Neural cell (in vitro differentiated cells): ENCODE measurements around the gene SHC2. TPM values are rescaled to one million over a fixed set of nuclear protein-coding genes. Genes with fewer than 3 reads are reported as not detected.

Experiments
- H2AFZ ChIP-seq: fragments of 200-600, 300-800 bp; sonication (generic), shearing (Covaris generic); 2 replicates; pipeline ENCODE4 v1.6.0; 2014; ENCODE audit warnings: low read depth, mild to moderate bottlenecking, antibody characterized with exemption, low read length, moderate library complexity
- H3F3A ChIP-seq: fragments of 200-600 bp; shearing (Covaris generic); 2 replicates; pipeline ENCODE4 v1.6.1; 2016; ENCODE audit warnings: mild to moderate bottlenecking, moderate library complexity, mixed read lengths, antibody characterized with exemption, low read length; ENCODE audit not compliant: insufficient read depth, poor library complexity, severe bottlenecking
- H3K27ac ChIP-seq: fragments of 200-600, 300-800 bp; sonication (generic), shearing (Covaris generic); 2 replicates; pipeline ENCODE4 v1.5.1; 2014; ENCODE audit warnings: mild to moderate bottlenecking, low read length, moderate library complexity
- H3K27me3 ChIP-seq: fragments of 300-800, 200-600 bp; sonication (generic), shearing (Covaris generic); 2 replicates; pipeline ENCODE4 v1.6.0; 2014; ENCODE audit warnings: mild to moderate bottlenecking, low read depth, low read length, moderate library complexity; ENCODE audit not compliant: insufficient read depth
- H3K36me3 ChIP-seq: fragments of 300-800, 200-600 bp; sonication (generic), shearing (Covaris generic); 2 replicates; pipeline ENCODE4 v1.5.1; 2014; ENCODE audit warnings: mild to moderate bottlenecking, antibody characterized with exemption, low read length, moderate library complexity; ENCODE audit not compliant: insufficient read depth
- H3K4me2 ChIP-seq: fragments of 300-800, 200-600 bp; sonication (generic), shearing (Covaris generic); 2 replicates; pipeline ENCODE4 v1.6.0; 2014; ENCODE audit warnings: mild to moderate bottlenecking, low read length
- H3K4me3 ChIP-seq: fragments of 300-800, 200-600 bp; sonication (generic), shearing (Covaris generic); 2 replicates; pipeline ENCODE4 v1.5.1; 2014; ENCODE audit warnings: mild to moderate bottlenecking, low read length, moderate library complexity
- H3K79me2 ChIP-seq: fragments of 200-600 bp; shearing (Covaris generic); replicated peaks from 2 replicates; pipeline ENCODE4 v1.6.0; 2014; ENCODE audit warnings: mild to moderate bottlenecking, low read length, moderate library complexity; ENCODE audit not compliant: insufficient read depth
- H3K9ac ChIP-seq: fragments of 300-800, 200-600 bp; sonication (generic), shearing (Covaris generic); 2 replicates; pipeline ENCODE4 v1.6.1; 2016; ENCODE audit warnings: mild to moderate bottlenecking, low read length, mixed read lengths
- H3K9me2 ChIP-seq: fragments of 200-600 bp; shearing (Covaris generic); 2 replicates; pipeline ENCODE4 v1.6.1; 2016; ENCODE audit warnings: mild to moderate bottlenecking, low read length, mixed read lengths; ENCODE audit not compliant: insufficient read depth
- H3K9me3 ChIP-seq: fragments of 200-600, 300-800 bp; sonication (generic), shearing (Covaris generic); 2 replicates; pipeline ENCODE4 v1.6.1; 2016; ENCODE audit warnings: mild to moderate bottlenecking, mixed run types, low read length, moderate library complexity, mixed read lengths
- H4K20me1 ChIP-seq: fragments of 200-600 bp; shearing (Covaris generic); 2 replicates; pipeline ENCODE4 v1.6.1; 2016; ENCODE audit warnings: mild to moderate bottlenecking, mixed run types; ENCODE audit not compliant: insufficient read depth
- EZH2 ChIP-seq: fragments of 200-600, 300-800 bp; shearing (Covaris generic), sonication (generic); IDR thresholded peaks from 2 replicates; pipeline ENCODE4 v1.6.1; 2014; ENCODE audit warnings: antibody characterized with exemption, low read length, borderline replicate concordance, mild to moderate bottlenecking; ENCODE audit not compliant: insufficient read depth, poor library complexity, severe bottlenecking
- MXI1 ChIP-seq: fragments of 450-650 bp; conservative IDR thresholded peaks from 2 replicates; pipeline ENCODE4 v1.6.1; 2014; ENCODE audit warnings: antibody characterized with exemption, mild to moderate bottlenecking; ENCODE audit not compliant: poor library complexity, severe bottlenecking
- RAD21 ChIP-seq: fragments of 450-650 bp; conservative IDR thresholded peaks from 2 replicates; pipeline ENCODE4 v1.6.1; 2014; ENCODE audit warnings: antibody characterized with exemption, mild to moderate bottlenecking, moderate library complexity
- SMC3 ChIP-seq: fragments of 450-650 bp; conservative IDR thresholded peaks from 2 replicates; pipeline ENCODE4 v1.6.1; 2014; ENCODE audit warnings: antibody characterized with exemption, mild to moderate bottlenecking, moderate library complexity; ENCODE audit not compliant: poor library complexity
- TAF1 ChIP-seq: IDR thresholded peaks from 2 replicates; pipeline ENCODE4 v1.6.1; 2012; ENCODE audit warnings: low read depth
- polyA plus RNA-seq: library from polyadenylated mRNA; depleted of rRNA; stranded (reverse); fragments of >200 nt; gene quantifications from 2 replicates; pipeline ENCODE4 v1.2.3, GENCODE V29; 2014
- TF ChIP-seq, protein P1 (sequence below): IDR thresholded peaks from 2 replicates; pipeline ENCODE4 v1.6.1; 2012; ENCODE audit warnings: borderline replicate concordance
- TF ChIP-seq, protein P2 (sequence below): fragments of 450-650 bp; IDR thresholded peaks from 2 replicates; pipeline ENCODE4 v1.5.1; 2014; ENCODE audit warnings: antibody characterized with exemption, mild to moderate bottlenecking, moderate library complexity; ENCODE audit not compliant: poor library complexity, severe bottlenecking

The SHC2 gene
- polyA plus RNA-seq, 1 donor from 2014 or later = 75.8 TPM

DNA sequence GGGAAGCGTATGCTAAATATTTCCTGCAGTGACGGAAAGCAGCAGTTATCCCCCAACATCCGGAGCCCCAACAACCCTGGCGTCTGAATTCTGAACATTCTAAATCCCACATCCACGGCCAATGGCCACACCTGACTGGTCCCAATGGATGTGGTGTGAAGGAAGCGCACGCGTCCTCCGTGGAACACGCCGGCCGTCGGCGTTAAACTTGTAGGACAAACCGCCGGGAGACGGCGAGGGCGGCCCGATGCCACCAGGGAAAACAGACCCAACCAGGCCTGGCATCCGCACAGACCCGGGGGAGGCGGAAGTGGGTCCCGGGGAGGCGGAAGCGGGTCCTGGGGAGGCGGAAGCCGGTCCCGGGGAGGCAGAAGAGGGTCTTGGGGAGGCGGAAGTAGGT lies 3.2 kb downstream of the SHC2 start:
- Histone ChIP-seq H3K9me3 (no peaks in the 10 kb centered on the region), H3K9ac (no peak overlapping the region), H3K4me3 (no peak overlapping the region), H4K20me1 (no peaks in the 10 kb centered on the region), H3K36me3 (peaks cover 5% of the 10 kb centered on the region), H3K27ac (no peak overlapping the region), H3K9me2 (no peaks in the 10 kb centered on the region), H3K27me3 (no peaks in the 10 kb centered on the region), H2AFZ (no peak overlapping the region), H3F3A (no peaks in the 10 kb centered on the region), H3K79me2 (peaks cover 3% of the 10 kb centered on the region), H3K4me2 (no peak overlapping the region)
- TF ChIP-seq MXI1 = no peak
- TF ChIP-seq, protein P1, sequence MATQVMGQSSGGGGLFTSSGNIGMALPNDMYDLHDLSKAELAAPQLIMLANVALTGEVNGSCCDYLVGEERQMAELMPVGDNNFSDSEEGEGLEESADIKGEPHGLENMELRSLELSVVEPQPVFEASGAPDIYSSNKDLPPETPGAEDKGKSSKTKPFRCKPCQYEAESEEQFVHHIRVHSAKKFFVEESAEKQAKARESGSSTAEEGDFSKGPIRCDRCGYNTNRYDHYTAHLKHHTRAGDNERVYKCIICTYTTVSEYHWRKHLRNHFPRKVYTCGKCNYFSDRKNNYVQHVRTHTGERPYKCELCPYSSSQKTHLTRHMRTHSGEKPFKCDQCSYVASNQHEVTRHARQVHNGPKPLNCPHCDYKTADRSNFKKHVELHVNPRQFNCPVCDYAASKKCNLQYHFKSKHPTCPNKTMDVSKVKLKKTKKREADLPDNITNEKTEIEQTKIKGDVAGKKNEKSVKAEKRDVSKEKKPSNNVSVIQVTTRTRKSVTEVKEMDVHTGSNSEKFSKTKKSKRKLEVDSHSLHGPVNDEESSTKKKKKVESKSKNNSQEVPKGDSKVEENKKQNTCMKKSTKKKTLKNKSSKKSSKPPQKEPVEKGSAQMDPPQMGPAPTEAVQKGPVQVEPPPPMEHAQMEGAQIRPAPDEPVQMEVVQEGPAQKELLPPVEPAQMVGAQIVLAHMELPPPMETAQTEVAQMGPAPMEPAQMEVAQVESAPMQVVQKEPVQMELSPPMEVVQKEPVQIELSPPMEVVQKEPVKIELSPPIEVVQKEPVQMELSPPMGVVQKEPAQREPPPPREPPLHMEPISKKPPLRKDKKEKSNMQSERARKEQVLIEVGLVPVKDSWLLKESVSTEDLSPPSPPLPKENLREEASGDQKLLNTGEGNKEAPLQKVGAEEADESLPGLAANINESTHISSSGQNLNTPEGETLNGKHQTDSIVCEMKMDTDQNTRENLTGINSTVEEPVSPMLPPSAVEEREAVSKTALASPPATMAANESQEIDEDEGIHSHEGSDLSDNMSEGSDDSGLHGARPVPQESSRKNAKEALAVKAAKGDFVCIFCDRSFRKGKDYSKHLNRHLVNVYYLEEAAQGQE = no peak

DNA sequence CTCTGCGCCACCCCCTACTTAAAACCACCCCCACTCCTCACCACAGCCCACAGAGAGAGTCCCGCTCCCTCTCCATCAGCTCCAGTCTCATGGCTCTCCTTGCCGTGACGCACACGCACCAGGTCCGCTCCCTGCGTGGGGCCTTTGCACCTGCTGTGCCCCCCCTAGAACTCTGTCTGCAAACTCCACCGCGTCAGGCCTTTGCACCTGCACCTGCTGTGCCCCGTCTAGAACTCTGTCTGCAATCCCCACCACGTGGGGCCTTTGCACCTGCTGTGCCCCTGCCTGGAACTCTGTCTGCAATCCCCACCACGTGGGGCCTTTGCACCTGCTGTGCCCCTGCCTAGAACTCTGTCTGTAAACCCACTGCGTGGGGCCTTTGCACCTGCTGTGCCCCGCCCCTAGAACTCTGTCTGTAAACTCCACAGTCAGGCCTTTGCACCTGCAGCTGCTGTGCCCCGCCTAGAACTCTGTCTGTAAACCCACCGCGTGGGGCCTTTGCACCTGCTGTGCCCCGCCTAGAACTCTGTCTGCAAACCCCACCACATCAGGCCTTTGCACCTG lies 4.2 kb downstream of the SHC2 start:
- Histone ChIP-seq H4K20me1 (no peaks in the 10 kb centered on the region), H3K4me3 (no peak overlapping the region), H3K79me2 (peaks cover 3% of the 10 kb centered on the region), H3K27me3 (no peaks in the 10 kb centered on the region), H3F3A (no peaks in the 10 kb centered on the region), H3K9me3 (no peaks in the 10 kb centered on the region), H2AFZ (no peak overlapping the region), H3K9ac (no peak overlapping the region), H3K4me2 (no peak overlapping the region), H3K27ac (no peak overlapping the region), H3K9me2 (no peaks in the 10 kb centered on the region), H3K36me3 (peaks cover 5% of the 10 kb centered on the region)
- TF ChIP-seq RAD21 = no peak
- TF ChIP-seq, protein P1 = no peak
- TF ChIP-seq, protein P2, sequence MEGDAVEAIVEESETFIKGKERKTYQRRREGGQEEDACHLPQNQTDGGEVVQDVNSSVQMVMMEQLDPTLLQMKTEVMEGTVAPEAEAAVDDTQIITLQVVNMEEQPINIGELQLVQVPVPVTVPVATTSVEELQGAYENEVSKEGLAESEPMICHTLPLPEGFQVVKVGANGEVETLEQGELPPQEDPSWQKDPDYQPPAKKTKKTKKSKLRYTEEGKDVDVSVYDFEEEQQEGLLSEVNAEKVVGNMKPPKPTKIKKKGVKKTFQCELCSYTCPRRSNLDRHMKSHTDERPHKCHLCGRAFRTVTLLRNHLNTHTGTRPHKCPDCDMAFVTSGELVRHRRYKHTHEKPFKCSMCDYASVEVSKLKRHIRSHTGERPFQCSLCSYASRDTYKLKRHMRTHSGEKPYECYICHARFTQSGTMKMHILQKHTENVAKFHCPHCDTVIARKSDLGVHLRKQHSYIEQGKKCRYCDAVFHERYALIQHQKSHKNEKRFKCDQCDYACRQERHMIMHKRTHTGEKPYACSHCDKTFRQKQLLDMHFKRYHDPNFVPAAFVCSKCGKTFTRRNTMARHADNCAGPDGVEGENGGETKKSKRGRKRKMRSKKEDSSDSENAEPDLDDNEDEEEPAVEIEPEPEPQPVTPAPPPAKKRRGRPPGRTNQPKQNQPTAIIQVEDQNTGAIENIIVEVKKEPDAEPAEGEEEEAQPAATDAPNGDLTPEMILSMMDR = no peak
- no peak for TF ChIP-seq EZH2
- no peak for TF ChIP-seq MXI1
- TF ChIP-seq SMC3 = no peak
- TF ChIP-seq TAF1 = no peak
